Measurements from ENCODE around the gene PLA2G12B.

GRCh38 chr10:72956001-72956400 lies 1.4 kb upstream of the PLA2G12B start:
- no peak for TF ChIP-seq EZH2phosphoT487 (IDR thresholded peaks at IDR 0.05; ENCODE audit: borderline replicate concordance, low read length)
- no peak for TF ChIP-seq CTCF (conservative IDR thresholded peaks at IDR 0.05; ENCODE audit: low read depth, low read length)

All from PC-3 (cell line).